ENCODE data around the gene PKIB.

DNA sequence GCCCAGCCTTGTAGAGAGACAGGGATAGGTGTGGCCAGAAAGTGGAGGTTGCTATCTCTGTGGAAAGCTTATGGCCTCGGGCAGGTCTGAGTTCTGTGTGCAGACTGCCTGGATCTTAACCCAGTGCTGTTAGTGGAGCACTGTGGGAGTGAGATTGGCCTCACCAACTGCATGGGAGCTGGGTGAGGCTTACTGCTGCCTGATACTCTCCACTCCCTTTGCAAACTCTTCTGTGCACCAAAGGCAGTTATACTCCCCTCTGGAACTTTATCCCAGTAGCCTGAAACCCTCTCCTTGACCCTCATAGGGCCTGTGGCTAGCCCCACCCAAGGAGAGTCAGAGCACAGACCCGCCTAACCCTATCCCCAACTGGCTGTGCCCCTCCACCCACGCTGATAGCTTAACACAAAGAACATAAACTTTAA, 41.4 kb upstream of the PKIB start:
- TF ChIP-seq, protein P1, sequence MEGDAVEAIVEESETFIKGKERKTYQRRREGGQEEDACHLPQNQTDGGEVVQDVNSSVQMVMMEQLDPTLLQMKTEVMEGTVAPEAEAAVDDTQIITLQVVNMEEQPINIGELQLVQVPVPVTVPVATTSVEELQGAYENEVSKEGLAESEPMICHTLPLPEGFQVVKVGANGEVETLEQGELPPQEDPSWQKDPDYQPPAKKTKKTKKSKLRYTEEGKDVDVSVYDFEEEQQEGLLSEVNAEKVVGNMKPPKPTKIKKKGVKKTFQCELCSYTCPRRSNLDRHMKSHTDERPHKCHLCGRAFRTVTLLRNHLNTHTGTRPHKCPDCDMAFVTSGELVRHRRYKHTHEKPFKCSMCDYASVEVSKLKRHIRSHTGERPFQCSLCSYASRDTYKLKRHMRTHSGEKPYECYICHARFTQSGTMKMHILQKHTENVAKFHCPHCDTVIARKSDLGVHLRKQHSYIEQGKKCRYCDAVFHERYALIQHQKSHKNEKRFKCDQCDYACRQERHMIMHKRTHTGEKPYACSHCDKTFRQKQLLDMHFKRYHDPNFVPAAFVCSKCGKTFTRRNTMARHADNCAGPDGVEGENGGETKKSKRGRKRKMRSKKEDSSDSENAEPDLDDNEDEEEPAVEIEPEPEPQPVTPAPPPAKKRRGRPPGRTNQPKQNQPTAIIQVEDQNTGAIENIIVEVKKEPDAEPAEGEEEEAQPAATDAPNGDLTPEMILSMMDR (IDR thresholded peaks at IDR 0.05; ENCODE audit: low read depth, low read length): no peak
- TF ChIP-seq EZH2phosphoT487 (IDR thresholded peaks at IDR 0.05; ENCODE audit: low read depth): no peak
